ENCODE results near the gene GNA15. TPM values are rescaled to one million over a fixed set of nuclear protein-coding genes. Genes with fewer than 3 reads are reported as not detected.
"Not testable (repeated sequence)": the region's sequence is repeated elsewhere in the genome, so short reads cannot be mapped to it uniquely, and the experiment has no call there.

The GNA15 gene
- 15.9 TPM for polyA plus RNA-seq (2012; ENCODE audit: low read depth, missing spikeins)

GRCh38 chr19:3135961-3136683, at the start of gene GNA15:
Gene GNA15, plus strand, starts transcription at chr19:3136033. Its CDS starts 418 bp downstream, at chr19:3136451.
- DNase-seq (ENCODE audit: insufficient read length, low spot score) = no peak
- no peak for TF ChIP-seq SPI1 (IDR thresholded peaks at IDR 0.05; ENCODE audit: low read depth, low read length)
- TF ChIP-seq TAF1 (IDR thresholded peaks at IDR 0.05; ENCODE audit: low read depth, low read length) = no peak
- no peak for TF ChIP-seq PAX5 (IDR thresholded peaks at IDR 0.05; ENCODE audit: insufficient read depth, low read length, severe bottlenecking)
- no peak for TF ChIP-seq POLR2AphosphoS5 (IDR thresholded peaks at IDR 0.05; ENCODE audit: low read depth, low read length)
- TF ChIP-seq POU2F2 (IDR thresholded peaks at IDR 0.05; ENCODE audit: low read depth, low read length) = no peak
- no peak for TF ChIP-seq POLR2A (IDR thresholded peaks at IDR 0.05; ENCODE audit: low read depth, low read length)
- FAIRE-seq = peak; percentile 70

GRCh38 chr19:3087769-3088168, 48.1 kb upstream of the GNA15 start:
- DNase-seq (ENCODE audit: insufficient read length, low spot score) (no peak), FAIRE-seq (no peak)
- no peak for TF ChIP-seq TAF1 (IDR thresholded peaks at IDR 0.05; ENCODE audit: low read depth, low read length)
- TF ChIP-seq PAX5 (IDR thresholded peaks at IDR 0.05; ENCODE audit: insufficient read depth, low read length, severe bottlenecking) = no peak
- TF ChIP-seq POLR2A (IDR thresholded peaks at IDR 0.05; ENCODE audit: low read depth, low read length) = no peak
- TF ChIP-seq SPI1 (IDR thresholded peaks at IDR 0.05; ENCODE audit: low read depth, low read length) = no peak
- no peak for TF ChIP-seq POU2F2 (IDR thresholded peaks at IDR 0.05; ENCODE audit: low read depth, low read length)
- TF ChIP-seq POLR2AphosphoS5 (IDR thresholded peaks at IDR 0.05; ENCODE audit: low read depth, low read length) = no peak

GRCh38 chr19:3089299-3089855, 46.5 kb upstream of the GNA15 start:
- not testable (repeated sequence) for DNase-seq (ENCODE audit: insufficient read length, low spot score); FAIRE-seq

GRCh38 chr19:3094601-3095440, 41.0 kb upstream of the GNA15 start:
- TF ChIP-seq POLR2A (IDR thresholded peaks at IDR 0.05; ENCODE audit: low read depth, low read length) (no peak), PAX5 (IDR thresholded peaks at IDR 0.05; ENCODE audit: insufficient read depth, low read length, severe bottlenecking) (no peak), POU2F2 (IDR thresholded peaks at IDR 0.05; ENCODE audit: low read depth, low read length) (no peak), POLR2AphosphoS5 (IDR thresholded peaks at IDR 0.05; ENCODE audit: low read depth, low read length) (no peak), TAF1 (IDR thresholded peaks at IDR 0.05; ENCODE audit: low read depth, low read length) (no peak), SPI1 (IDR thresholded peaks at IDR 0.05; ENCODE audit: low read depth, low read length) (no peak)
- FAIRE-seq = no peak
- DNase-seq (ENCODE audit: insufficient read length, low spot score) = no peak

GRCh38 chr19:3095441-3096191, 40.2 kb upstream of the GNA15 start:
- no peak for DNase-seq (ENCODE audit: insufficient read length, low spot score)

GRCh38 chr19:3096267-3096901, 39.4 kb upstream of the GNA15 start:
- TF ChIP-seq POLR2A (IDR thresholded peaks at IDR 0.05; ENCODE audit: low read depth, low read length) (no peak), PAX5 (IDR thresholded peaks at IDR 0.05; ENCODE audit: insufficient read depth, low read length, severe bottlenecking) (no peak), POU2F2 (IDR thresholded peaks at IDR 0.05; ENCODE audit: low read depth, low read length) (no peak), TAF1 (IDR thresholded peaks at IDR 0.05; ENCODE audit: low read depth, low read length) (no peak), POLR2AphosphoS5 (IDR thresholded peaks at IDR 0.05; ENCODE audit: low read depth, low read length) (no peak), SPI1 (IDR thresholded peaks at IDR 0.05; ENCODE audit: low read depth, low read length) (no peak)
- DNase-seq (ENCODE audit: insufficient read length, low spot score) (no peak), FAIRE-seq (no peak)

More at GRCh38 chr19:3095441-3096191, 40.2 kb upstream of the GNA15 start:
- FAIRE-seq = peak; percentile 82
- TF ChIP-seq SPI1 (IDR thresholded peaks at IDR 0.05; ENCODE audit: low read depth, low read length) = no peak
- TF ChIP-seq TAF1 (IDR thresholded peaks at IDR 0.05; ENCODE audit: low read depth, low read length) = no peak
- no peak for TF ChIP-seq POLR2A (IDR thresholded peaks at IDR 0.05; ENCODE audit: low read depth, low read length)
- no peak for TF ChIP-seq POU2F2 (IDR thresholded peaks at IDR 0.05; ENCODE audit: low read depth, low read length)

- no peak for DNase-seq (ENCODE audit: insufficient read length, low spot score)
- no peak for FAIRE-seq
- TF ChIP-seq POLR2A (IDR thresholded peaks at IDR 0.05; ENCODE audit: low read depth, low read length) (no peak), SPI1 (IDR thresholded peaks at IDR 0.05; ENCODE audit: low read depth, low read length) (no peak), TAF1 (IDR thresholded peaks at IDR 0.05; ENCODE audit: low read depth, low read length) (no peak), POLR2AphosphoS5 (IDR thresholded peaks at IDR 0.05; ENCODE audit: low read depth, low read length) (no peak), PAX5 (IDR thresholded peaks at IDR 0.05; ENCODE audit: insufficient read depth, low read length, severe bottlenecking) (no peak), POU2F2 (IDR thresholded peaks at IDR 0.05; ENCODE audit: low read depth, low read length) (no peak)
These were observed 38.9 kb upstream of the GNA15 start for GRCh38 chr19:3096902-3097326.

GRCh38 chr19:3097442-3097871, 38.4 kb upstream of the GNA15 start:
- TF ChIP-seq POLR2AphosphoS5 (IDR thresholded peaks at IDR 0.05; ENCODE audit: low read depth, low read length) = no peak
- no peak for TF ChIP-seq SPI1 (IDR thresholded peaks at IDR 0.05; ENCODE audit: low read depth, low read length)
- TF ChIP-seq TAF1 (IDR thresholded peaks at IDR 0.05; ENCODE audit: low read depth, low read length) = no peak
- TF ChIP-seq PAX5 (IDR thresholded peaks at IDR 0.05; ENCODE audit: insufficient read depth, low read length, severe bottlenecking) = no peak
- no peak for TF ChIP-seq POLR2A (IDR thresholded peaks at IDR 0.05; ENCODE audit: low read depth, low read length)
- TF ChIP-seq POU2F2 (IDR thresholded peaks at IDR 0.05; ENCODE audit: low read depth, low read length) = no peak
- FAIRE-seq (no peak), DNase-seq (ENCODE audit: insufficient read length, low spot score) (no peak)
